HK-2 (cell line): Measurements from ENCODE around the gene HRC.
"Not testable (repeated sequence)": the region's sequence is repeated elsewhere in the genome, so short reads cannot be mapped to it uniquely, and the experiment has no call there.

Experiments
- DNase-seq: peaks from one replicate; pipeline ENCODE4 v3.0.0-alpha.2; 2018; ENCODE audit not compliant: unreplicated experiment

Gene HRC

GRCh38 chr19:49135686-49136085 lies 19.5 kb downstream of the HRC start:
- no peak for DNase-seq

GRCh38 chr19:49133621-49134454 lies 21.4 kb downstream of the HRC start:
- no peak for DNase-seq

DNA sequence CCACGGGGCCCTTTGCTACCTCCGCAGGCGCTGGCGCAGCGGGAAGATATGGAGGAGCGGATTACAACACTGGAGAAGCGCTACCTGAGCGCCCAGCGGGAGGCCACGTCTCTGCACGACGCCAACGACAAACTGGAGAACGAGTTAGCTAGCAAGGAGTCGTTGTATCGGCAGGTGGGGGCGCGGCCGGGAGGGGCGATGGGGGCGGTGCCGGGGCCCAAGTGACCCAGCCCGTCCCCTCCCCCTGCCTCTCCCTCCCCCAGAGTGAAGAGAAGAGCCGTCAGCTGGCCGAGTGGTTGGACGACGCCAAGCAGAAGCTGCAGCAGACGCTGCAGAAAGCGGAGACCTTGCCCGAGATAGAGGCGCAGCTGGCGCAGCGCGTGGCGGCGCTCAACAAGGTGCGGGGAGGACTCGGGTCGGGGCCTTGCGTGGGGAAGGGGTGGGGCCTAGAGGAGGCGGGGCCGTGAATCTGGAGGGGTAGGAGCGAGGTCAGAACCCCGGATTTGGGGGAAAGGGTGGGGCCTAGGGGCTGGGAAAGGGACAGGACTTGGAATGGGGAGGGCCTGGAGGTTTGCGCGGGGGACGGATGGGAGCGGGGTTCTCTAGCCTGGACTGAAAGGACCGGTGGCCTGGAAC lies 22.1 kb downstream of the HRC start:
- DNase-seq = no peak

- no peak for DNase-seq
Observed at GRCh38 chr19:49130325-49130724, 24.9 kb downstream of the HRC start.

DNA sequence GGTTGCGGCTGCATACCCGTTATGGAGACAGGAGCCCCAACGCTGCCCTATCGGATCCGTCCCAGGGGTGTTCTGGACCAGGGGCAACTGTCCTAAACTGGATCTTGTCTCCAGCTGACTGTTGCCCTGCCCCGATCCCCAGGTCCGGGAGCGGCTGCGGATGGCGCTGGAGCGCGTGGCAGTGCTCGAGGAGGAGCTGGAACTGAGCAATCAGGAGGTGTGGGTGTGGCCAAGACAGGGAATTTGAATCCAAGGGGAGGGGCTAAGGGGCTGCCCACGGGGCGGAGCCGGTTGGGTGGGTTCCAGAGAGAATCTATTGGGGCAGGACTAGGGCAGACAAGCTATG lies 26.0 kb downstream of the HRC start:
- no peak for DNase-seq

DNA sequence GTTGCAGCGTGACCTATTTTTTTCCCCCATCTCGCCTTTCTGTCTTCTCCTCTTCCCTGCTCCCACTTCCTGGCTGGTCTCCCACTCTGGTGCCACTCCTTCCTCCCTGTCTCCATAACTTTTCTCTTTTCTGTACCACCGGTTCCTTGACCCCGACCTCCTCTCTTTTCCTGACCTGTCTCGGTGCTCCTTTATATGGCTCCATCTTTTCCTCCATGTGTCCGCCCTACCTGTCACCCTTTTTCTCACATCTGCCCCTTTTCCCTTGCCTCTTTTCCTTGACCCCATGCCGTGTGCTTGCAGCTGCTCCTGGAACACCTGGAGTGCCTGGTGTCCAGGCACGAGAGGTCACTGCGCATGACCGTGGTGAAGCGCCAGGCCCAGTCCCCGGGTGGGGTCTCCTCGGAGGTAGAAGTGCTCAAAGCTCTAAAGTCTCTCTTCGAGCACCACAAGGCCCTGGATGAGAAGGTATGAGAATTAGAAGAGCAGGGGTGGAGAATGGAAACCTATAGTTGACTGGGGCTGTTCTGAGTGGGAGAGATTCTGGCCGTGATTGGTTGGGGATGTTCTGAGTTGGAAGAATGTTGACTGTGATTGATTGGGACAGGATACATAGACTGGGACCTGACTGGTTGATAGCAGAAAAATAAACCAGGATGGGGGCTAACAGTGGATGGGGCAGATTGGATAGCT lies 26.5 kb downstream of the HRC start:
- no peak for DNase-seq

DNA sequence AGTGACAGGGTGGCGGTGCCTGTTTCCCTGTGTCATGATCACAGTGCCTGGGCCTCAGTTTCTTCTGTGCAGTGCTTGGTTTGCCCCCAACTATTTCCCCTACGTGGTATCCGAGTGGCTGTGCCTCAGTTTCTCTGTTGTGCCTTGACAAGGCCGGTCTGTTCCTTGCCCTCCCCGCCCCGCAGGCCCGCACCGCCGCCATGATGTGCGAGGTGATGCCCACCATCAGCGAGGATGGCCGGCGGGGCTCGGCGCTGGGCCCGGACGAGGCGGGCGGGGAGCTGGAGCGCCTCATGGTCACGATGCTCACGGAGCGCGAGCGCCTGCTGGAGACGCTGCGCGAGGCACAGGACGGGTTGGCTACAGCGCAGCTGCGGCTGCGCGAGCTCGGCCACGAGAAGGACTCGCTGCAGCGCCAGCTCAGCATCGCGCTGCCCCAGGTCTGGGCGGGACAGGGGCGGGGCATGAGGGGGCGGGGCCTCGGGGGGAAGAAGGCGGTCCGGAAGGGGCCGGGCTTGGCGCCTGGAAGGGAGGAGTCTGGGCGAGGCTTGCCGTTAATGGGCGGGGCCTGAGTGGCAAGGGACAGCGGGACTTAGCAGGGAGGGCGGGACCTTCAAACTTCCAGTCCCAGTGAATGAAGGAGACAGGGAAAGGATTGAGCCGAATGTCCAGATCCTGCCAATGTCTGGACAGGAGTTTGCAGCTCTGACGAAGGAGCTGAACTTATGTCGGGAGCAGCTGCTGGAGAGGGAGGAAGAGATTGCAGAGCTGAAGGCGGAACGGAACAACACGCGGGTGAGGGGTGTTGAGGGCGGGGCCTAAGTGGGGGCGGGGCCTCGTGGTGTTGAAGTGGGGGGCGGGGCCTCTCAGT lies 27.3 kb downstream of the HRC start:
- peak; percentile 98 for DNase-seq

DNA sequence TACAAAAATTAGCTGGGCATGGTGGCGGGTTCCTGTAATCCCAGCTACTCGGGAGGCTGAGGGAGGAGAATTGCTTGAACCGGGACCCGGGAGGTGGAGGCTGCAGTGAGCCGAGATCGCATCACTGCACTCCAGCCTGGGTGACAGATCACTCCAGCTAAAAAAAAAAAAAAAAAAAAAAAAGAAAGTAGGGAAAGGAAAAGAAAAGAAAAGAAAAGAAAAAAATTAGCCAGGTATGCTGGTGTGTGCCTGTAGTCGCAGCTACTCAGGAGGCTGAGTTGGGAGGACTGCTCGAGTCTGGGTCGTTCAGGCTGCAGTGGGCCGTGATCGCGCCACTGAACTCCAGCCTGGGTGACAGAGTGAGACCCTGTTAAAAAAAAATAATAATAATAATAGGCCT lies 28.0 kb downstream of the HRC start:
- not testable (repeated sequence) for DNase-seq

DNA sequence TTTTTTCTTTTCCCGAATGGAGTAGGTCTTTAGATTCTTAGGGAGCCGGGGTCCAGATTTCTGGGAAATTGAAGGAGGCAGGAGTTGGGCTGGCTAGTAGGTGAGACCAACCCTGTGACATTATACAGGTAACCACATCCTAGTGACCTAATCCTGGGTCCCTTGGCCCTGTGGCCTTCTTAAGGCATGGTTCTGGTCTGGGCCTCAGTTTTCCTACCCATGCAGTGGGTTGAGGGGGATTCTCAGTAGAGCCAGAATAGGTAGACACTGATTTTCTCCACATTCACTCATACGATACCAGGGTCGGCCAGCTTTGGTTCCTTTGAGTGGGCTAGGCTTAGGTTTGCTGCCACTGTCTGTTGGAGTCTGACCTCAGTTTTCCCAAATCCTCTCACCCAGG lies 28.6 kb downstream of the HRC start:
- no peak for DNase-seq

GRCh38 chr19:49125025-49125731 lies 30.0 kb downstream of the HRC start:
- no peak for DNase-seq

DNA sequence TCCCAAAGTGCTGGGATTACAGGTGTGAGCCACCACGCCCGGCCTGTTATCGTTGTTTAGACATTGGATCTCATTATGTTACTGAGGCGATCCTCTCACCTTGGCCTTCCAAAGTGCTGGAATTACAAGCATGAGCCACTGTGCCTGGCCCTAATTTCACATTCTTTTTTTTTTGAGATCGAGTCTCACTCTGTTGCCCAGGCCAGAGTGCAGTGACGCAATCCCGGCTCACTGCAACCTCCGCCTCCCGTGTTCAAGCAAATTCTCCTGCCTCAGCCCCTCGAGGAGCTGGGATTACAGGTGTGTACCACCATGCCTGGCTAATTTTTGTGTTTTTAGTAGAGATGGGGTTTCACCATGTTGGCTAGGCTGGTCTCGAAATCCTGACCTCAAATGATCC lies 31.9 kb downstream of the HRC start:
- DNase-seq = not testable (repeated sequence)

- not testable (repeated sequence) for DNase-seq
Observed at GRCh38 chr19:49121841-49122240, 33.4 kb downstream of the HRC start.

GRCh38 chr19:49120868-49121267 lies 34.3 kb downstream of the HRC start:
- no peak for DNase-seq

- no peak for DNase-seq
Observed at GRCh38 chr19:49120325-49120683, 34.9 kb downstream of the HRC start.

DNA sequence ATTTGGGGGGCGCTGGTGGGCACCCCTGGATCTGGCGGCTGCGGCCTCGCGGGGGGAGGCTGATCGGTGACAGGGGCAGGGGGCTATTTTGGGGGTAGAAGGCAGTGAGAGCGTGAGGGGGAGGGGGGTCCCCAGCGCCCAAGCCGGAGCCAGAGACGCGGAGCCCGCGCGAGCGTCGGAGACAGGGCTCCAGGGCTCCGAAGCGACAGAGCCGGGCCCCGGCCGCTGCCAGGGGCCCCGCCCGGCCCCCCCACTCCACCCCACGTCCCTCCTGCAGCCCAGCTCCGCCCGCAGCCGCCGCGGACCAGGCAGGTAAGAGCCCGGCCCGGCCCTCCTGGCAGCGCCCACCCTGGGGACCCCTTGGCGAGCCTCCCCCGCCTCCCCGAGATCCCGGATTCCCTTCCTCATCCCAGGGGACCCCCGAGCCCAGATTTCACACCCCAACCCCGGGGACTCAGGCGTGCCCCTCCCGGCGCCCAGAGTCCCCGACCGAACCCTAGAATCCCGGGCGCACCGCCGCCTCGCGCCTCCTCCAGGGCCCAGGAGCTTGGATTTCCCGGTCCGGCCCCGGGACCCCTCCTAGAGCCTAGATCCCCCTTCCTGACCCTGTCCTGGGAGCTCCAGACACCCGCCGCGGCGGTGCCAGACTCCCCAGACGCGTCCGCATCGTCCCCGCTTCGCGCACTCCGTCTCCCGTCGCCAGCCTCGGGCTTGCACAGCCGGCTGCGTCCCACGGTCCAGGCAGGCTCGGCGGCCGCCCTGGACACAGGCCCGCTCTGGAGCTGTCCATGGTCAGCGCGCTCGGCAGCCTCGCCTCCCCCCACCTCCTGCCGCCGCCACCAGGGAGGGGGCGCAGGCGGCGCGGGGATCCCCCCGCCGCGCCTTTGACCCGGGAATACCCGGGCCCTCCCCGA lies 35.5 kb downstream of the HRC start, which contains the start of gene PPFIA3:
PPFIA3 (plus strand) TSS at position 134 of the 914 bp plus-strand sequence. CDS start 8,330 bp downstream, outside the sequence.
- peak; percentile 73 for DNase-seq

GRCh38 chr19:49118565-49119410 lies 36.4 kb downstream of the HRC start, which contains the start of gene C19orf73:
Gene C19orf73 (minus strand): TSS chr19:49119143. CDS start chr19:49119022, 121 bp downstream.
- peak; percentile 98 for DNase-seq

GRCh38 chr19:49117677-49118564 lies 37.3 kb downstream of the HRC start:
- no peak for DNase-seq

DNA sequence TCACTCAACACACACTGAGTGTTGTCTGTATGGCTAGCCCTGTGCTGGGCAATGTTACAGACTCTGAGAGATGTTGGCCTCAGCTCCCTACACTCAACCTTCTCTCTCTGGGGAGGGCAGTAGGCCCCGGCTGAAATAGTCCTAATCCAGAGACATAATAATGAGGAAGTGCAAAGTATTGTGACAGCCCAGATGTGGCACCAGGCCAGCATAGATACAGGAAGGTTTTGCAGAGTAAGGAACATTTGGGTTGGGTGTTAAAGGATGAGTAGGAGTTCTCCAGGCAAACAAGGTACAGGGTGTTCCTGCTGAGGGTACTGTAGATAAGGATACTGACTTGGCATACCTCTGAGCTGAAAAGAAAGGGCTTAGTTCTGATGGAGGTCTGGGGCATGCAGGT lies 38.7 kb downstream of the HRC start:
- no peak for DNase-seq
